H1 (cell line): ENCODE data around the gene CREB3. TPM values are rescaled to one million over a fixed set of nuclear protein-coding genes. Genes with fewer than 3 reads are reported as not detected.

Experiments used
- ATF3 ChIP-seq: IDR thresholded peaks from 2 replicates; pipeline ENCODE4 v1.6.1; 2011; ENCODE audit warnings: low read depth, mild to moderate bottlenecking, low read length; ENCODE audit not compliant: insufficient read depth
- BRCA1 ChIP-seq: IDR thresholded peaks from 2 replicates; pipeline ENCODE4 v1.6.1; 2012; ENCODE audit warnings: low read depth, low read length, improper control_type of control experiment
- CREB1 ChIP-seq: IDR thresholded peaks from 2 replicates; pipeline ENCODE4 v1.6.1; 2012; ENCODE audit warnings: inconsistent platforms
- E2F6 ChIP-seq: IDR thresholded peaks from 2 replicates; pipeline ENCODE4 v1.6.1; 2012; ENCODE audit warnings: inconsistent platforms
- EGR1 ChIP-seq: IDR thresholded peaks from 2 replicates; pipeline ENCODE4 v1.6.1; 2011; ENCODE audit warnings: low read depth, low read length, borderline replicate concordance
- GTF2F1 ChIP-seq: IDR thresholded peaks from 2 replicates; pipeline ENCODE4 v1.6.1; 2012; ENCODE audit warnings: low read depth, low read length, improper control_type of control experiment, borderline replicate concordance
- polyA plus RNA-seq, 7 experiments: library from polyadenylated mRNA; depleted of rRNA in 3 of 7; stranded (reverse) in 5 of 7; unstranded in 2 of 7; fragments of >200 nt in 5 of 7; fragments of 200-250 nt in 2 of 7; gene quantifications; 1 replicate in 5 of 7; 2 replicates in 1 of 7; 4 replicates in 1 of 7; pipeline versions ENCODE4 v1.2.1 to v1.2.3, GENCODE V29; 2011 to 2013; ENCODE audit warnings: missing spikeins in 2 of 7, mixed read lengths in 2 of 7
- total RNA-seq: library from RNA; stranded (reverse); fragmentation: NEBNext Ultra II Directional; extraction: Animal tissue kit (Norgen Biotek cat#: 25700); gene quantifications from 2 replicates; pipeline ENCODE4 v1.2.1, GENCODE V29; 2021
- TF ChIP-seq, protein P1 (sequence below): fragments of 300-600 bp; sonication (generic); IDR thresholded peaks from 2 replicates; pipeline ENCODE4 v1.7.1; 2012; ENCODE audit warnings: low read length, moderate library complexity, mild to moderate bottlenecking, inconsistent platforms; ENCODE audit not compliant: insufficient replicate concordance

Gene CREB3
- total and polyA plus RNA-seq, 2 of the 8 experiments (the other 6 are each of a cell fraction or from before 2014, with no cell fraction given), result 24.4 to 25.7 TPM

- TF ChIP-seq, protein P1, sequence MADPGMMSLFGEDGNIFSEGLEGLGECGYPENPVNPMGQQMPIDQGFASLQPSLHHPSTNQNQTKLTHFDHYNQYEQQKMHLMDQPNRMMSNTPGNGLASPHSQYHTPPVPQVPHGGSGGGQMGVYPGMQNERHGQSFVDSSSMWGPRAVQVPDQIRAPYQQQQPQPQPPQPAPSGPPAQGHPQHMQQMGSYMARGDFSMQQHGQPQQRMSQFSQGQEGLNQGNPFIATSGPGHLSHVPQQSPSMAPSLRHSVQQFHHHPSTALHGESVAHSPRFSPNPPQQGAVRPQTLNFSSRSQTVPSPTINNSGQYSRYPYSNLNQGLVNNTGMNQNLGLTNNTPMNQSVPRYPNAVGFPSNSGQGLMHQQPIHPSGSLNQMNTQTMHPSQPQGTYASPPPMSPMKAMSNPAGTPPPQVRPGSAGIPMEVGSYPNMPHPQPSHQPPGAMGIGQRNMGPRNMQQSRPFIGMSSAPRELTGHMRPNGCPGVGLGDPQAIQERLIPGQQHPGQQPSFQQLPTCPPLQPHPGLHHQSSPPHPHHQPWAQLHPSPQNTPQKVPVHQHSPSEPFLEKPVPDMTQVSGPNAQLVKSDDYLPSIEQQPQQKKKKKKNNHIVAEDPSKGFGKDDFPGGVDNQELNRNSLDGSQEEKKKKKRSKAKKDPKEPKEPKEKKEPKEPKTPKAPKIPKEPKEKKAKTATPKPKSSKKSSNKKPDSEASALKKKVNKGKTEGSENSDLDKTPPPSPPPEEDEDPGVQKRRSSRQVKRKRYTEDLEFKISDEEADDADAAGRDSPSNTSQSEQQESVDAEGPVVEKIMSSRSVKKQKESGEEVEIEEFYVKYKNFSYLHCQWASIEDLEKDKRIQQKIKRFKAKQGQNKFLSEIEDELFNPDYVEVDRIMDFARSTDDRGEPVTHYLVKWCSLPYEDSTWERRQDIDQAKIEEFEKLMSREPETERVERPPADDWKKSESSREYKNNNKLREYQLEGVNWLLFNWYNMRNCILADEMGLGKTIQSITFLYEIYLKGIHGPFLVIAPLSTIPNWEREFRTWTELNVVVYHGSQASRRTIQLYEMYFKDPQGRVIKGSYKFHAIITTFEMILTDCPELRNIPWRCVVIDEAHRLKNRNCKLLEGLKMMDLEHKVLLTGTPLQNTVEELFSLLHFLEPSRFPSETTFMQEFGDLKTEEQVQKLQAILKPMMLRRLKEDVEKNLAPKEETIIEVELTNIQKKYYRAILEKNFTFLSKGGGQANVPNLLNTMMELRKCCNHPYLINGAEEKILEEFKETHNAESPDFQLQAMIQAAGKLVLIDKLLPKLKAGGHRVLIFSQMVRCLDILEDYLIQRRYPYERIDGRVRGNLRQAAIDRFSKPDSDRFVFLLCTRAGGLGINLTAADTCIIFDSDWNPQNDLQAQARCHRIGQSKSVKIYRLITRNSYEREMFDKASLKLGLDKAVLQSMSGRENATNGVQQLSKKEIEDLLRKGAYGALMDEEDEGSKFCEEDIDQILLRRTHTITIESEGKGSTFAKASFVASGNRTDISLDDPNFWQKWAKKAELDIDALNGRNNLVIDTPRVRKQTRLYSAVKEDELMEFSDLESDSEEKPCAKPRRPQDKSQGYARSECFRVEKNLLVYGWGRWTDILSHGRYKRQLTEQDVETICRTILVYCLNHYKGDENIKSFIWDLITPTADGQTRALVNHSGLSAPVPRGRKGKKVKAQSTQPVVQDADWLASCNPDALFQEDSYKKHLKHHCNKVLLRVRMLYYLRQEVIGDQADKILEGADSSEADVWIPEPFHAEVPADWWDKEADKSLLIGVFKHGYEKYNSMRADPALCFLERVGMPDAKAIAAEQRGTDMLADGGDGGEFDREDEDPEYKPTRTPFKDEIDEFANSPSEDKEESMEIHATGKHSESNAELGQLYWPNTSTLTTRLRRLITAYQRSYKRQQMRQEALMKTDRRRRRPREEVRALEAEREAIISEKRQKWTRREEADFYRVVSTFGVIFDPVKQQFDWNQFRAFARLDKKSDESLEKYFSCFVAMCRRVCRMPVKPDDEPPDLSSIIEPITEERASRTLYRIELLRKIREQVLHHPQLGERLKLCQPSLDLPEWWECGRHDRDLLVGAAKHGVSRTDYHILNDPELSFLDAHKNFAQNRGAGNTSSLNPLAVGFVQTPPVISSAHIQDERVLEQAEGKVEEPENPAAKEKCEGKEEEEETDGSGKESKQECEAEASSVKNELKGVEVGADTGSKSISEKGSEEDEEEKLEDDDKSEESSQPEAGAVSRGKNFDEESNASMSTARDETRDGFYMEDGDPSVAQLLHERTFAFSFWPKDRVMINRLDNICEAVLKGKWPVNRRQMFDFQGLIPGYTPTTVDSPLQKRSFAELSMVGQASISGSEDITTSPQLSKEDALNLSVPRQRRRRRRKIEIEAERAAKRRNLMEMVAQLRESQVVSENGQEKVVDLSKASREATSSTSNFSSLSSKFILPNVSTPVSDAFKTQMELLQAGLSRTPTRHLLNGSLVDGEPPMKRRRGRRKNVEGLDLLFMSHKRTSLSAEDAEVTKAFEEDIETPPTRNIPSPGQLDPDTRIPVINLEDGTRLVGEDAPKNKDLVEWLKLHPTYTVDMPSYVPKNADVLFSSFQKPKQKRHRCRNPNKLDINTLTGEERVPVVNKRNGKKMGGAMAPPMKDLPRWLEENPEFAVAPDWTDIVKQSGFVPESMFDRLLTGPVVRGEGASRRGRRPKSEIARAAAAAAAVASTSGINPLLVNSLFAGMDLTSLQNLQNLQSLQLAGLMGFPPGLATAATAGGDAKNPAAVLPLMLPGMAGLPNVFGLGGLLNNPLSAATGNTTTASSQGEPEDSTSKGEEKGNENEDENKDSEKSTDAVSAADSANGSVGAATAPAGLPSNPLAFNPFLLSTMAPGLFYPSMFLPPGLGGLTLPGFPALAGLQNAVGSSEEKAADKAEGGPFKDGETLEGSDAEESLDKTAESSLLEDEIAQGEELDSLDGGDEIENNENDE, result no peak
- TF ChIP-seq ATF3 (no peak), CREB1 (no peak), EGR1 (no peak), E2F6 (no peak), GTF2F1 (no peak), BRCA1 (no peak)
Observed at GRCh38 chr9:35702696-35703095, 29.8 kb upstream of the CREB3 start (continued).
